Measurements from ENCODE around the gene PLEKHM3. TPM values are rescaled to one million over a fixed set of nuclear protein-coding genes. Genes with fewer than 3 reads are reported as not detected.

The PLEKHM3 gene
- total and polyA plus RNA-seq, 2 of the 4 experiments (the other 2 are of a cell fraction), result 2.4 to 11.3 TPM

- Histone ChIP-seq H4K5ac (ENCODE audit: low read depth, low read length) (no peak overlapping the region), H4K91ac (ENCODE audit: insufficient read depth, low read depth, low read length) (no peak overlapping the region), H3K79me1 (ENCODE audit: low read depth in 1 of 2, low read length in 2 of 2) (peaks cover 4 to 7% of the 10 kb centered on the region in 2 experiments; a peak in 2 of 4 replicates), H2BK5ac (ENCODE audit: low read depth, low read length, poor library complexity, severe bottlenecking) (no peak overlapping the region), H4K8ac (ENCODE audit: low read depth in 2 of 2, low read length in 2 of 2) (no peak overlapping the region), H3K9me1 (ENCODE audit: insufficient read depth, low read length) (peaks cover 4% of the 10 kb centered on the region), H3K14ac (replicated peaks; ENCODE audit: low read depth, low read length) (no peak overlapping the region), H3K23ac (ENCODE audit: low read depth, low read length) (no peak overlapping the region), H3K9ac (ENCODE audit: low read depth, low read length) (no peak overlapping the region), H3K56ac (ENCODE audit: extremely low read depth, insufficient read depth, low read length) (no peak overlapping the region), H3K4me2 (ENCODE audit: low read depth, low read length) (no peak overlapping the region), H2AK9ac (replicated peaks; ENCODE audit: low read depth, low read length, poor library complexity) (no peak overlapping the region), H2BK120ac (ENCODE audit: low read depth, low read length) (no peak overlapping the region), H3K4me1 (ENCODE audit: control insufficient read depth, insufficient read depth, low read length) (peaks cover 2% of the 10 kb centered on the region), H2AK5ac (ENCODE audit: low read depth, low read length) (no peak overlapping the region), H3K27me3 (ENCODE audit: control insufficient read depth, insufficient read depth, low read length) (no peaks in the 10 kb centered on the region), H3K18ac (ENCODE audit: low read depth, low read length) (no peak overlapping the region), H3K4me3 (ENCODE audit: insufficient read depth, low read depth, low read length) (no peak overlapping the region), H3K27ac (ENCODE audit: insufficient read depth, low read length) (no peak overlapping the region), H3K9me3 (ENCODE audit: control insufficient read depth, insufficient read depth, low read length) (no peaks in the 10 kb centered on the region), H2BK20ac (ENCODE audit: low read depth, low read length) (no peak overlapping the region), H2AFZ (replicated peaks; ENCODE audit: low read length, poor library complexity) (no peak overlapping the region), H2BK15ac (ENCODE audit: low read depth, low read length) (no peak overlapping the region), H4K20me1 (ENCODE audit: insufficient read depth, low read length) (no peaks in the 10 kb centered on the region), H3K36me3 (ENCODE audit: control insufficient read depth, insufficient read depth, low read length) (no peaks in the 10 kb centered on the region), H3K4ac (ENCODE audit: low read depth, low read length) (no peak overlapping the region)
- BruUV-seq (replicated peaks), result no TSS peak
- intact Hi-C loops (cut with micrococcal nuclease) (no loop called here), dilution Hi-C loops (cut with HindIII; ENCODE audit: low sequenced_read_pairs, unreplicated experiment) (no loop called here), in situ Hi-C loops (cut with MboI; ENCODE audit: low sequenced_read_pairs) (no loop called here)
- no peak for TF ChIP-seq POLR2A (IDR thresholded peaks at IDR 0.05; ENCODE audit: low read depth, low read length)
- no peak for TF ChIP-seq NFE2L2 (IDR thresholded peaks at IDR 0.05; ENCODE audit: low read depth, low read length)
- TF ChIP-seq RCOR1 (IDR thresholded peaks at IDR 0.05; ENCODE audit: insufficient replicate concordance, low read length), result no peak
- no peak for TF ChIP-seq FOS (IDR thresholded peaks at IDR 0.05; ENCODE audit: low read depth, low read length)
- TF ChIP-seq RFX5 (IDR thresholded peaks at IDR 0.05; ENCODE audit: low read depth, low read length), result no peak
- DNase-seq (no peak), ATAC-seq (ENCODE audit: low read depth) (no peak)
- ChIA-PET POLR2A (ENCODE audit: unreplicated experiment) (no interaction called here), CTCF (interaction anchor here (0.6 kb wide), 1 partner anchor 11 kb away, joined by 3 read pairs; no protein-coding TSS in a partner anchor)
- no CpG with 5 or more reads among the region's 3 CpGs for WGBS, 2 experiments (ENCODE audit: extremely low coverage in 2 of 2, insufficient read length in 1 of 2)
Measured at GRCh38 chr2:208024091-208024490, 1.2 kb downstream of the PLEKHM3 start.

All from IMR-90 (cell line).